ENCODE data around the gene SLC6A16. TPM values are rescaled to one million over a fixed set of nuclear protein-coding genes. Genes with fewer than 3 reads are reported as not detected.

Gene SLC6A16
- total RNA-seq, 1 experiment from 2014 or later, result 3.2 TPM

- Histone ChIP-seq H3K79me1 (ENCODE audit: insufficient read depth, low read depth, low read length, poor library complexity, severe bottlenecking) (no peaks in the 10 kb centered on the region), H3K4me2 (ENCODE audit: insufficient read depth, insufficient read length, low read length) (no peak overlapping the region), H3K56ac (ENCODE audit: insufficient read length, low read depth, low read length) (no peak overlapping the region), H4K8ac (replicated peaks; ENCODE audit: insufficient read length, low read depth, low read length) (no peak overlapping the region), H3K9ac (ENCODE audit: extremely low read depth, insufficient read length, low read length) (no peak overlapping the region), H3K23ac (ENCODE audit: insufficient read length, low read depth, low read length) (no peak overlapping the region), H3K4ac (ENCODE audit: low read depth, low read length) (no peak overlapping the region), H3K14ac (ENCODE audit: insufficient read depth, low read length) (no peak overlapping the region), H3K23me2 (ENCODE audit: insufficient read length, low read depth, low read length, poor library complexity, severe bottlenecking) (no peaks in the 10 kb centered on the region), H3K27me3 (ENCODE audit: insufficient read depth, low read length) (no peaks in the 10 kb centered on the region), H4K5ac (ENCODE audit: insufficient read length, low read depth, low read length) (no peak overlapping the region), H3K79me2 (ENCODE audit: insufficient read depth, low read length) (no peaks in the 10 kb centered on the region), H3T11ph (ENCODE audit: low read length) (no peak overlapping the region), H2BK5ac (ENCODE audit: insufficient read length, low read length) (no peak overlapping the region), H2BK12ac (ENCODE audit: insufficient read length, low read depth, low read length) (no peak overlapping the region), H2AK5ac (ENCODE audit: insufficient read length, low read length) (no peak overlapping the region), H2BK120ac (ENCODE audit: low read depth, low read length, poor library complexity, severe bottlenecking) (no peak overlapping the region), H2BK20ac (ENCODE audit: low read depth, low read length, poor library complexity, severe bottlenecking) (no peak overlapping the region), H4K20me1 (ENCODE audit: control insufficient read depth, insufficient read depth, insufficient read length) (no peaks in the 10 kb centered on the region), H2BK15ac (ENCODE audit: low read depth, low read length) (no peak overlapping the region), H3K27ac (ENCODE audit: insufficient read length, low read depth, low read length) (no peak overlapping the region), H2AFZ (ENCODE audit: low read length) (no peak overlapping the region), H3K18ac (ENCODE audit: insufficient read length, low read depth, low read length) (no peak overlapping the region), H4K91ac (ENCODE audit: insufficient read length, low read depth, low read length) (no peak overlapping the region), H3K4me1 (ENCODE audit: insufficient read depth, low read length) (no peaks in the 10 kb centered on the region), H3K9me3 (ENCODE audit: control insufficient read depth, low read depth, low read length) (no peaks in the 10 kb centered on the region)
- Mint-ChIP-seq H3K27ac (no peak overlapping the region), H3K4me1 (peaks cover 3 to 4% of the 10 kb centered on the region in 2 experiments; a peak in 2 of 4 replicates), H3K27me3 (ENCODE audit: low read depth) (no peaks in the 10 kb centered on the region), H3K36me3 (ENCODE audit: insufficient read depth in 1 of 3, low read depth in 3 of 3) (peaks cover 81 to 99% (median 96%) of the 10 kb centered on the region in 3 experiments), H3K9me3 (no peaks in the 10 kb centered on the region), H3K4me3 (no peak overlapping the region)
- WGBS (ENCODE audit: extremely low coverage, insufficient read length, low lambda C conversion rate), result no CpG with 5 or more reads among the region's 15 CpGs
- no peak for TF ChIP-seq CTCF (conservative IDR thresholded peaks at IDR 0.05)
- DNase-seq, result no peak
These were observed 22.2 kb upstream of the SLC6A16 start for GRCh38 chr19:49347191-49347590.
